H1 (cell line): ENCODE measurements around the gene P2RX1. TPM values are rescaled to one million over a fixed set of nuclear protein-coding genes. Genes with fewer than 3 reads are reported as not detected.

ENCODE experiments used
- BACH1 ChIP-seq: IDR thresholded peaks from 2 replicates; pipeline ENCODE4 v1.6.1; 2012; ENCODE audit warnings: low read length, improper control_type of control experiment
- CEBPB ChIP-seq: IDR thresholded peaks from 2 replicates; pipeline ENCODE4 v1.6.1; 2012; ENCODE audit warnings: low read depth, low read length
- FOSL1 ChIP-seq: IDR thresholded peaks from 2 replicates; pipeline ENCODE4 v1.6.1; 2011; ENCODE audit warnings: mild to moderate bottlenecking, low read depth, low read length, moderate library complexity; ENCODE audit not compliant: insufficient read depth
- HDAC2 ChIP-seq, 2 experiments: fragments of 300-600 bp in 1 of 2; sonication (generic) in 1 of 2; IDR thresholded peaks; 2 replicates each; pipeline ENCODE4 v1.6.1; 2011 to 2012; ENCODE audit warnings: low read depth in 2 of 2, low read length in 2 of 2, mild to moderate bottlenecking in 2 of 2, moderate library complexity in 2 of 2, borderline replicate concordance in 1 of 2, inconsistent platforms in 1 of 2
- TCF12 ChIP-seq: IDR thresholded peaks from 2 replicates; pipeline ENCODE4 v1.6.1; 2011; ENCODE audit warnings: low read depth, mild to moderate bottlenecking, low read length
- polyA plus RNA-seq, 7 experiments: library from polyadenylated mRNA; depleted of rRNA in 3 of 7; stranded (reverse) in 5 of 7; unstranded in 2 of 7; fragments of >200 nt in 5 of 7; fragments of 200-250 nt in 2 of 7; gene quantifications; 1 replicate in 5 of 7; 2 replicates in 1 of 7; 4 replicates in 1 of 7; pipeline versions ENCODE4 v1.2.1 to v1.2.3, GENCODE V29; 2011 to 2013; ENCODE audit warnings: missing spikeins in 2 of 7, mixed read lengths in 2 of 7
- total RNA-seq: library from RNA; stranded (reverse); fragmentation: NEBNext Ultra II Directional; extraction: Animal tissue kit (Norgen Biotek cat#: 25700); gene quantifications from 2 replicates; pipeline ENCODE4 v1.2.1, GENCODE V29; 2021
- TF ChIP-seq, protein P1 (sequence below): IDR thresholded peaks from 2 replicates; pipeline ENCODE4 v1.6.1; 2012; ENCODE audit warnings: inconsistent platforms
- TF ChIP-seq, protein P2 (sequence below): IDR thresholded peaks from 2 replicates; pipeline ENCODE4 v1.6.1; 2011; ENCODE audit warnings: low read depth, mild to moderate bottlenecking, low read length; ENCODE audit not compliant: insufficient read depth
- TF ChIP-seq, protein P3 (sequence below): fragments of 300-600 bp; sonication (generic); IDR thresholded peaks from 2 replicates; pipeline ENCODE4 v1.7.1; 2012; ENCODE audit warnings: low read length, moderate library complexity, mild to moderate bottlenecking, inconsistent platforms; ENCODE audit not compliant: insufficient replicate concordance

P2RX1 gene
- total and polyA plus RNA-seq, 2 of the 8 experiments (the other 6 are each of a cell fraction or from before 2014, with no cell fraction given): 0.45 to 1.1 TPM

DNA sequence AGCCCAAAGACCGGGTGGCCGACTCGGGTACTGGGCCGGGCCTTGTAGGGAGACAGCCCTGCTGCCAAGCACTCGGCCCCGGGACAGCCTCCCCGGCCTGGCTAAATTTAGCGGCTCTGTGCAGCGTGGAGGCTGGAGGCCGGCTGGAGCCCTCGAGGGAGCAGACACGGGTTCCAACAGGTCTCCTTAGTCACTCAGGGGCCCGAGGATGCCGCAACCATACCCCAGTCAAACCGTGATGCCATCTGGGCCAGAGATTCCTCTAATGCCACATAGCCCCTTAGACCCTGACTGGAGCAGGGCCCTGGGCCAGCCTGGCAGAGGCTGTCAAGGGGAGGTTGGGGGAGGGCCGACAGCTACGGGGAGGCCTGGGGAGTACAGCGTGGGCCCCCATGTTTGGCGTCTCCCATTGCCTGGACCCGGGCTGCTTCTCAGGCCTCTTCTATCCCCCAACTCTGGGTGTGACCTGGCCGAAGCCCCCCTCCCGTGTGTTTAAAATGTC, 2.9 kb upstream of the P2RX1 start (continued):
- TF ChIP-seq, protein P1, sequence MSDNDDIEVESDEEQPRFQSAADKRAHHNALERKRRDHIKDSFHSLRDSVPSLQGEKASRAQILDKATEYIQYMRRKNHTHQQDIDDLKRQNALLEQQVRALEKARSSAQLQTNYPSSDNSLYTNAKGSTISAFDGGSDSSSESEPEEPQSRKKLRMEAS: no peak
- TF ChIP-seq, protein P2, sequence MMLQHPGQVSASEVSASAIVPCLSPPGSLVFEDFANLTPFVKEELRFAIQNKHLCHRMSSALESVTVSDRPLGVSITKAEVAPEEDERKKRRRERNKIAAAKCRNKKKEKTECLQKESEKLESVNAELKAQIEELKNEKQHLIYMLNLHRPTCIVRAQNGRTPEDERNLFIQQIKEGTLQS: no peak
- TF ChIP-seq CEBPB (no peak), BACH1 (no peak), HDAC2 (IDR thresholded peaks at IDR 0.05; ENCODE audit: borderline replicate concordance in 1 of 2, low read depth in 2 of 2, low read length in 2 of 2) (no peak), FOSL1 (no peak), TCF12 (no peak)
- TF ChIP-seq, protein P3, sequence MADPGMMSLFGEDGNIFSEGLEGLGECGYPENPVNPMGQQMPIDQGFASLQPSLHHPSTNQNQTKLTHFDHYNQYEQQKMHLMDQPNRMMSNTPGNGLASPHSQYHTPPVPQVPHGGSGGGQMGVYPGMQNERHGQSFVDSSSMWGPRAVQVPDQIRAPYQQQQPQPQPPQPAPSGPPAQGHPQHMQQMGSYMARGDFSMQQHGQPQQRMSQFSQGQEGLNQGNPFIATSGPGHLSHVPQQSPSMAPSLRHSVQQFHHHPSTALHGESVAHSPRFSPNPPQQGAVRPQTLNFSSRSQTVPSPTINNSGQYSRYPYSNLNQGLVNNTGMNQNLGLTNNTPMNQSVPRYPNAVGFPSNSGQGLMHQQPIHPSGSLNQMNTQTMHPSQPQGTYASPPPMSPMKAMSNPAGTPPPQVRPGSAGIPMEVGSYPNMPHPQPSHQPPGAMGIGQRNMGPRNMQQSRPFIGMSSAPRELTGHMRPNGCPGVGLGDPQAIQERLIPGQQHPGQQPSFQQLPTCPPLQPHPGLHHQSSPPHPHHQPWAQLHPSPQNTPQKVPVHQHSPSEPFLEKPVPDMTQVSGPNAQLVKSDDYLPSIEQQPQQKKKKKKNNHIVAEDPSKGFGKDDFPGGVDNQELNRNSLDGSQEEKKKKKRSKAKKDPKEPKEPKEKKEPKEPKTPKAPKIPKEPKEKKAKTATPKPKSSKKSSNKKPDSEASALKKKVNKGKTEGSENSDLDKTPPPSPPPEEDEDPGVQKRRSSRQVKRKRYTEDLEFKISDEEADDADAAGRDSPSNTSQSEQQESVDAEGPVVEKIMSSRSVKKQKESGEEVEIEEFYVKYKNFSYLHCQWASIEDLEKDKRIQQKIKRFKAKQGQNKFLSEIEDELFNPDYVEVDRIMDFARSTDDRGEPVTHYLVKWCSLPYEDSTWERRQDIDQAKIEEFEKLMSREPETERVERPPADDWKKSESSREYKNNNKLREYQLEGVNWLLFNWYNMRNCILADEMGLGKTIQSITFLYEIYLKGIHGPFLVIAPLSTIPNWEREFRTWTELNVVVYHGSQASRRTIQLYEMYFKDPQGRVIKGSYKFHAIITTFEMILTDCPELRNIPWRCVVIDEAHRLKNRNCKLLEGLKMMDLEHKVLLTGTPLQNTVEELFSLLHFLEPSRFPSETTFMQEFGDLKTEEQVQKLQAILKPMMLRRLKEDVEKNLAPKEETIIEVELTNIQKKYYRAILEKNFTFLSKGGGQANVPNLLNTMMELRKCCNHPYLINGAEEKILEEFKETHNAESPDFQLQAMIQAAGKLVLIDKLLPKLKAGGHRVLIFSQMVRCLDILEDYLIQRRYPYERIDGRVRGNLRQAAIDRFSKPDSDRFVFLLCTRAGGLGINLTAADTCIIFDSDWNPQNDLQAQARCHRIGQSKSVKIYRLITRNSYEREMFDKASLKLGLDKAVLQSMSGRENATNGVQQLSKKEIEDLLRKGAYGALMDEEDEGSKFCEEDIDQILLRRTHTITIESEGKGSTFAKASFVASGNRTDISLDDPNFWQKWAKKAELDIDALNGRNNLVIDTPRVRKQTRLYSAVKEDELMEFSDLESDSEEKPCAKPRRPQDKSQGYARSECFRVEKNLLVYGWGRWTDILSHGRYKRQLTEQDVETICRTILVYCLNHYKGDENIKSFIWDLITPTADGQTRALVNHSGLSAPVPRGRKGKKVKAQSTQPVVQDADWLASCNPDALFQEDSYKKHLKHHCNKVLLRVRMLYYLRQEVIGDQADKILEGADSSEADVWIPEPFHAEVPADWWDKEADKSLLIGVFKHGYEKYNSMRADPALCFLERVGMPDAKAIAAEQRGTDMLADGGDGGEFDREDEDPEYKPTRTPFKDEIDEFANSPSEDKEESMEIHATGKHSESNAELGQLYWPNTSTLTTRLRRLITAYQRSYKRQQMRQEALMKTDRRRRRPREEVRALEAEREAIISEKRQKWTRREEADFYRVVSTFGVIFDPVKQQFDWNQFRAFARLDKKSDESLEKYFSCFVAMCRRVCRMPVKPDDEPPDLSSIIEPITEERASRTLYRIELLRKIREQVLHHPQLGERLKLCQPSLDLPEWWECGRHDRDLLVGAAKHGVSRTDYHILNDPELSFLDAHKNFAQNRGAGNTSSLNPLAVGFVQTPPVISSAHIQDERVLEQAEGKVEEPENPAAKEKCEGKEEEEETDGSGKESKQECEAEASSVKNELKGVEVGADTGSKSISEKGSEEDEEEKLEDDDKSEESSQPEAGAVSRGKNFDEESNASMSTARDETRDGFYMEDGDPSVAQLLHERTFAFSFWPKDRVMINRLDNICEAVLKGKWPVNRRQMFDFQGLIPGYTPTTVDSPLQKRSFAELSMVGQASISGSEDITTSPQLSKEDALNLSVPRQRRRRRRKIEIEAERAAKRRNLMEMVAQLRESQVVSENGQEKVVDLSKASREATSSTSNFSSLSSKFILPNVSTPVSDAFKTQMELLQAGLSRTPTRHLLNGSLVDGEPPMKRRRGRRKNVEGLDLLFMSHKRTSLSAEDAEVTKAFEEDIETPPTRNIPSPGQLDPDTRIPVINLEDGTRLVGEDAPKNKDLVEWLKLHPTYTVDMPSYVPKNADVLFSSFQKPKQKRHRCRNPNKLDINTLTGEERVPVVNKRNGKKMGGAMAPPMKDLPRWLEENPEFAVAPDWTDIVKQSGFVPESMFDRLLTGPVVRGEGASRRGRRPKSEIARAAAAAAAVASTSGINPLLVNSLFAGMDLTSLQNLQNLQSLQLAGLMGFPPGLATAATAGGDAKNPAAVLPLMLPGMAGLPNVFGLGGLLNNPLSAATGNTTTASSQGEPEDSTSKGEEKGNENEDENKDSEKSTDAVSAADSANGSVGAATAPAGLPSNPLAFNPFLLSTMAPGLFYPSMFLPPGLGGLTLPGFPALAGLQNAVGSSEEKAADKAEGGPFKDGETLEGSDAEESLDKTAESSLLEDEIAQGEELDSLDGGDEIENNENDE: no peak
